ENCODE measurements around the gene TBX20.

GRCh38 chr7:35232994-35233393 is 20.9 kb downstream of the TBX20 start:
- TF ChIP-seq CTCF (IDR thresholded peaks at IDR 0.05) (no peak), POLR2AphosphoS5 (IDR thresholded peaks at IDR 0.05) (no peak)
